SH-SY5Y (cell line): ENCODE data around the gene NCAPD2.

Experiments
- GATA2 ChIP-seq: IDR thresholded peaks from 2 replicates; pipeline ENCODE4 v1.6.1; 2011; ENCODE audit warnings: mild to moderate bottlenecking, low read depth, low read length
- GATA3 ChIP-seq: IDR thresholded peaks from 2 replicates; pipeline ENCODE4 v1.6.1; 2011; ENCODE audit warnings: low read depth, mild to moderate bottlenecking, low read length, moderate library complexity

- TF ChIP-seq GATA2, result no peak
- TF ChIP-seq GATA3, result no peak
These were observed 48.5 kb downstream of the NCAPD2 start for GRCh38 chr12:6542209-6543009.
